HG02610 (cell line): ENCODE data around the gene ELP4.

ENCODE experiments used
- ATAC-seq: cut with Tn5 transposase; IDR thresholded peaks from one replicate; pipeline ENCODE4 v1.9.1; 2021; ENCODE audit warnings: mild to moderate bottlenecking, moderate library complexity; ENCODE audit not compliant: unreplicated experiment

ELP4 gene

GRCh38 chr11:31798057-31798553, 288.5 kb downstream of the ELP4 start:
- ATAC-seq: no peak

DNA sequence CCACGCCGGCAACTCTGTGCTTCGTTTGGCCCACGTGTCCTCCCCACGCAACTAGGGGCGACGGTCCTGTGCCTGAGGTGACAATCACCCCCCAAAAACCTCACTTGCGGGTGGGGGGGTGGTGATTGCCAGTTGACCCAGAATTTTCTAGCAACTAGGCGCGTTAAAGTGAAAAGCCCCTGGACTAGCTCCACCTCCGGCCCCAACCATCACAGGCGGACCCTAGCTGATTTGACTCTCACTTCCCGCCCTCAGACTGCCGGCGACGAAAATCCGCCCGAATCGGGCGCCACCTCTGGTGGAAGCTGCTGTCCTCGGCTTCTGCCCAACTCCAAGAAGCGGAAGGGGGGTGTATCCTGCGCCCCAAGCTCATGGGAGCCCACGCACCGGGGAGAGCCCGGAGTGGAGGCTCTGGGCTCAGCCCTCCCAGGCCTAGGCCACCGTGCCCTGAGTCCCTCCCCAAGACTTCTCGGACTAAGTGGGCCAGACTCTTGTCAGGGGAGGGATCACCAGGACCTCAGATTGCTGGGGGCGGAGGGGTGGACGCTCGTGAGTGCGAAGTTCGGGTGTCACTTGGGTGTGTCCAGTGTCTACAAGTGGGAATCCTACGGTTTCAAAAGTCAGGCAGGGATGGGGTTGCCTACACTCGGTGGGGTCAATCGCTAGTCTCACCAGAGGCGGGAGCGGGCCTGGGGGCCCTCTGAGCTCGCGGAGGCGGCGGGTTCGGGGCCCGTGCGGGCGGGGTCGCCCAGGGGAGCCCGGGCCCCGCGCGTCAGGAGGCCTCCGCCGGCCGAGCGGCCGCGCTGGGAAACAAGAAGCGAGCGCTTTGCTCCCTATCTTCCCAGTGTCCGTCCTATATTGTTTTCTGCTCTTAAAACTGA, 289.2 kb downstream of the ELP4 start:
- ATAC-seq: peak; percentile 49

DNA sequence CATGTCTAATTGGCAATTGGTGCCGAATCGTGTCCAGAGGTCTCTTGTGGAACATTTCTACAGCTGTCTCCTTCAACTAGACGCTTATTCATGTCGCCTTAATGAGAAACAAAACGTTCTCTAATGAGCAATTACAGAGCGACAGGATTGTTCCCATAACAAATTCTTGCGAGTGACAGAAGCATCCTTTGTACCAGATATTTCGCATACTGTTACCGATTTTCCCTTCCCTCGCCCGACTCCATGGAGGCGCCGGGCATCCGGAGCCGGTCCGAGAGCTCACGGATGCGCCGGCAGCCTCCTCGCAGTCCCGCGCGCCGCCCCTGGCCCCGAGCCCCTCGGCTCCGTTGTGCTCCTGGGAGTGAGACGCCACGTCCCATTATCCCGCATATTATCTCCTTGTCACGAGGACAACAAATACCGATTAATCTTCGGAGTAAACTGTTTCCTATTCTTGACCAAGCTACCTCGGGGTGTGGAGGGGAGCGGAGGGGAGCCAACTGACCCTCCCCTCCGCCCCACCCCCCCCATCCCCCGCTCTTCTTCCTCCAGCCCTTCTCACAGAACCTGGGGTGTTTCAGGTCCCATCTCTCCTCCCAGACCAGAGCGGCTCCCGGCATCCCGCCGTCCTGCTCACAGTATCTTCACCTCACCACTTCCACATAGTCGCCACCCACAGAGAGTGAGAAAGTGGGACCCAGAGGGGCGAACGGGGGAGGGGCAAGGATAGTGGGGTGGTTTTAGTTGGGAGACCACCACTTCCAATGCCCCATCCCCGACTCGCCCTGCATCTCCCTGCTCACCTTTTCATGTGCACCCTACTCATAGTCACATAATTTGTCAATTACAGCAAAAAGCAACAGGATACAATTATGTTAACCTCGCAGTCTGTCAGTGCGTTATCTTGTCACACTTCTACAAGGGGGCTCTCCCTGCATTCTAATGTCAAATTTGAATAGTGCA, 290.1 kb downstream of the ELP4 start:
- no peak for ATAC-seq

GRCh38 chr11:31800398-31801265, 291.1 kb downstream of the ELP4 start:
- no peak for ATAC-seq

- no peak for ATAC-seq
Observed at GRCh38 chr11:31801298-31801702, 291.7 kb downstream of the ELP4 start.

- no peak for ATAC-seq
Observed at GRCh38 chr11:31802000-31802551, 292.5 kb downstream of the ELP4 start.

DNA sequence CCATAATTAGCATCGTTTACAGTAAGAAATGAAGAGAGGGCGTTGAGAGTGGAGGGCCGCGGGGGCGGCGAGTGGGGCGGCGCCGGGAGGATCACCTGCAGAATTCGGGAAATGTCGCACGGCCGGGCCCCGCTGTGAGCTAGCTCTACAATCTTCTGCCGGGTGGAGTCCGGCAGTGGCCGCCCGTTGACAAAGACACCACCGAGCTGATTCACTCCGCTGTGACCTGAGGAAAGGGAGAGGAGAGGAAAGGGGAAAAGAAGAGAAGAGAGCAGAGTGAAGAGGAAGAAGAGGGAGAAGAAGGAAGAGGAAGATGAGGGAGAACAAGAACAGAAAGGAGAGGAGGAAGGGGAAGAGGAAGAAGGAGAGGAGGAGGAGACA, 293.0 kb downstream of the ELP4 start:
- ATAC-seq: no peak

DNA sequence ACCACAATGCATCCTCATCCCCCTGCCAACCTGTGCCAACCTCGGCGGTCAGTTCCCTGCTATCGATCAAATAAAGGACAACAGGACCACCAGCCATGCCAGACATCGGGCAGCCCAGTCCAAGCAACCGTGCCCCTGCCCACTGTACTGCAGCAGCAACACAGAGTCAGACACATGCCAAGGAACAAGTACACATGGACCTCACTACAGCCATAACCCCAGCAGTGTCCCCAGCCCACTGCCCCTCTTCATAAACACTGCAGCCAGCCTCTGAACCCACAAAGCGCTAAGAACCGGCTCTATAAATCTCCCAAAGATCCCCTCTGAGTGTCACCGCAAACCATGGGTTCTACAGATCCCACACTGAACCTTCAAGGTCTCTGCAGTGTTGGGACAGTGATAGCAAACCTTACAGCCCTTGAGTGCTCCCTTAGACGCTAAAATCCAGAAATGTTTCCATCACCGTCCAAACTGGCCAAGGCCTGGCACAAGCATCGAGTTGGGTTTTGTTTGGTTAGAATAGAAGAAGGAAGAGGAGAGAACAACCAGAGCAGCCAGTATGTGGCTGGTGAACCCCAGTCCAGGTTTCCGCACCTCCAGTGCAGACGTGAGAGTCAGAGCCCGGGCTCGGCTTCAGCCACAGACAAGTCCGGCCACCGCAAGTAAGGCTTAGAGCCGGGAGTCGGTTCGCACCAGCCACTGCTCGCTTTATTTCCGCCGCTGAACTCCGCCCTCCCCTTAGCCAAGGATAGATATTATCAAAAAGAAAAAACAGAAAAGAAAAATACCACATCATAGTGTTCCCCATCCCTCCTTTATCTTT, 293.6 kb downstream of the ELP4 start:
- ATAC-seq: no peak

DNA sequence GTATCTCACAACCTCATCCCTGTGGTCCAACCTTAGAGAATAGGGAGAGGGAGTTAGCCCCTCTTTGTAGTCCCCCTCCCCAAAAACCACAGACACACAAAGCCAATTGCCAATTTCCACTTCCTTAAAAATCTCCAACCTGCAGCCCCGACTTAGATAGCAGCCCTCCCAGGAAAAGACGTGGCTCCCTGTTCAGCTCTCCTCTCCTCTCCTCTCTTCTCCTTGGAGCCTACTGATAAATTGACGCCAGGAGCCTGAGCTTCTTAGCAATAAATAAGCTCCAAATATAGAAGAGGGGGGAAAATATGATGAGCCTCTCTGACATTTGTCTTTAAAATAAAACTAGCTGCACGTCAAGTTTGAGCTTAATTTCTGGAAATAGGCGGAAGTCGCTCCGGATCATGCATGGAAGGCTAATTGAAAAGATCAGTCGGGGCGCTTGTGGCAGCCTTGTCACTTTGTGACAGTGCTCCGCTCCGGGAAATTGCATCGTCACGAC, 294.3 kb downstream of the ELP4 start:
- ATAC-seq: no peak

GRCh38 chr11:31804312-31805036, 294.9 kb downstream of the ELP4 start:
- ATAC-seq: no peak

DNA sequence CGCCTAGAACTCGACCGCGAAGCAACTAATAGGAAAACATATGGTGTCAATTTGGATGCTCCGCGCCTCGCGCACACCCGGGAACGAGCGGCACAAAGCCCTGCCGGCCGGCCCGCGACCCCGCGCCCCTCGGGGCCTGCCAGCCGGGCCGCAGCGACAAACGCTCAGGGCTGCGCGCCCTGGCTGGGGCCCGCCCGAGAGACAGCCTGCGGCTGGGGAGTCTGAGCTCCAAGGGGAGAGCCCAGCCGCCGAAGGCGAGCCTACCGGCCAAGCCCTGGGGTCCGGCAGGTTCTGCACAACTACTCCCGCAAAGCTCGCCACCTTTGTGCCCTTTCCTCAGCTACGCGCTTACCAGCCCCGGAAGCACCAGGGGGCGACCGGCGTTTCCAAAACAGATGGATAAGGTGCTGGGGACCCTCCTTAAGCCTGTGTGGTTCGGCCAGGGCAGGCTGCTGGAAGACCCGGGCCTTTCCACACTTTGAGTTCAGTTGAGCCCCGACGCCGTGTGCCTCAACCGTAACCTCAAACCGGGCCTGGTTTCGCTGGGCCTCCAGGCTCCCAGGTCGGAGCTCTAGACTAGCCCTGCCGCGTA, 295.6 kb downstream of the ELP4 start:
- ATAC-seq: no peak

DNA sequence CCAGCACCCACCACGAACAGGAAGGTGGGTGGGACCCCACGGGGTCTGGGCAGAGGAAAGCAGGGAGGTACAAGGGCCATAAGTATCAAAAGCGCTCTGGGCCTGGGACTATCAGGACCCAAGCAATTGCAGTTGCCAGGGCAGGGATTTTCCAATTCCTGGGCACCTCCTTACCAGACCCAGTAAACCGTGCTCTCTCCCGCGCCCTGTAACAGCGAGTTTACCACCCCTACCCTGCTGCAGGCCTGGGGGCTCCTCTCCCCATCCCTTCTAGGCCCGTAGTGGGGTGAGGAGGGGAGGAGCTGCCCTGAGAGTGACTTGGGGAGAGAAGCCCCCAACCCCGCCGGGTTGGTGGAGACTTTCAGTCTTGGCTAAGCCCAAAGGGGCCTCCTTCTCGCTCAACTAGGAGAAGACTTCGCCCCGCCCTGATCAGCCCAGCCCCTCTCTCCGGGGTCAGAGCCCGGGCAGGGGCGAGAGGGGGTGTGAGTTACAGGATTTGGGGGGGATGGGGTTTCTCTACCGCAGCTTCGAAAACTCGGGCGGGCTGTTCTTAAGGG, 296.1 kb downstream of the ELP4 start:
- no peak for ATAC-seq

- ATAC-seq: no peak
Observed at GRCh38 chr11:31806186-31806927, 296.8 kb downstream of the ELP4 start.

DNA sequence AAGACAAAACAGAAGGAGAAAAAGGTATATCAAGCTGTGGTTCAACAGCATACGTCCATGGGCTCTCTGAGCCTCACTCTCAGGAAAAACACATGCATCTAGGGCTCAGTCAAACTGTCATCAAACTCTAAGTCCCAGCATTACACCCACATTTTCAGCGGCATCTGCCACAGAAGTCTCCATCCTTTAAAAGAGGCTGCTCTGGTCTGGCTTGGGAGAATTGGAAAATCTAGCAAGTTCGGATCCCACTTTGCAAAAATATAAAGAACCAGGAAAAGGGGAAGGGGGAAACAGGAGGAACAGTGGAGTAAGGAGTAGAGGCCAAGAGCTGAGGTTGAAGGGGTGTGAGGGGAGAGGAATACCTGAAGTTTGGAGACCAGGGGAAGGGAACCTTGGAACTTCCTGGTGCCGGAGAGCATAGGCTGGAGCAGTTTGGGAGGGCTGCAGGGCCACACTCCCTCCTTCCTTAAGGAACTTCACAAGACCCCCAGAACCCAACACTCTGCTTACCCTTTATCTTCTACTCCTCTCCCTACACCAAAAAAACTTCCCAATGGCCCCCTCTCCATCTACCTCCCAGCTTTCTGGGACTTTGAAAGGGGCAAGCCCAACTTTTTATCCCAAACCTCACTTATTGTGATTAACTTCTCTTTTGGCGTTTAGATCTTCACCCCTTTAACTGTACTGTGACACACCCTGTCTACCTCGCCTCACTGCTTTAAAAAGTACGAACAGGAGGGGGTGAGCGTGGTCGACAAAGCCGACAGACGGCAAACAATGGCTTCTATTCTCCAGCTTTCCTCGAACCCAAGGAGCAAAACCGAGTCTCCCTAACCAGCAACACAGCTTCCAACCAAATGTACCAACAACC, 297.6 kb downstream of the ELP4 start:
- ATAC-seq: no peak

DNA sequence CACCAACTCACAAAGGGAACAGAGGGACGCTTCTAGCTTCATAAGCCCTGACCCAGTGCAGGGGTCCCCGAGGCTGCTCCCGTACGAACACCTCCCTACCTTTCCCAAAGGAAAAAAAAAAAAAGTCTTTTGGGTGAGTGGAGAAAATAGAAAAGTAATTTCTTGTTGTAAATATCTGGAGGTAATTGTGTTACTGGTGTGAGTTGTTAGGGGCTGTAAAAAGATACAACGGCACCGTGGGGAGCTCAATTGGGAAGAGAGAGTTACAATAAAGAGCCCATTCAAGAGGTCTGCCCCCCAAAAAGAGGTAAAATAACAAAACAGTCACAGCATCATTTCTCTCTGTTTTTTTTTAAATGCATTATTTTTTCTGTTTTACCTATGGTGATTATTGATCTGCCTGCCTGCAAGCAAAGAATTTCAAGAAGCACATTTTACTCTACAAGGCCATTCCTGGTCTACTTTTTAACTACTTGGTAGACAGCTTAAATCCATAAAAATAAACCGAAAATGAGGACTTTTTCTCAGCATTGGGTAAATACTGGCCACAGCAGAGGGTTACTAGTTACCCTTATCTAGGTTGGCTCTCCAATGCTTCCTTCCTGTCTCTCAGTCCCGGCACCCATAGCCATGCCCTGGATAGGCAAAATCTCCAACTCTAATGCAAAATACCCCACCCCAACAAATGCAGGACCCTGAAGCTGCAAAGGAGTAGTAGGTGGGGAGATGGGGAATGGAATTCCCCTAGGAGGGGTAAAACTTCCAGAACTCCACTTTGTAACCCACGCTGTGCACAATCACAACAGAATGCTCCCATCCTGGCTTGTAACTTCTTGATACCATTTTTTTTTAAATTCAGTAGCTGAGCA, 298.5 kb downstream of the ELP4 start:
- ATAC-seq: no peak
